CD14-positive monocyte (primary cell): ENCODE measurements around the gene ZBTB17. TPM values are rescaled to one million over a fixed set of nuclear protein-coding genes. Genes with fewer than 3 reads are reported as not detected.

Experiments used
- DNase-seq, 3 donors: peaks; one replicate each; pipeline ENCODE4 v3.0.0-alpha.2; 2011 to 2022
- H2AFZ ChIP-seq: 2 replicates; pipeline ENCODE4 v1.6.0; 2012; ENCODE audit warnings: mild to moderate bottlenecking, low read depth, low read length, inconsistent platforms; ENCODE audit not compliant: insufficient read depth, poor library complexity, severe bottlenecking
- H3K27ac ChIP-seq, 2 donors: 1 replicate in 1 of 2; 2 replicates in 1 of 2; pipeline ENCODE4 v1.5.1; 2012 to 2013; ENCODE audit warnings: low read length in 2 of 2, control low read depth in 1 of 2, inconsistent platforms in 1 of 2, low read depth in 1 of 2, mild to moderate bottlenecking in 1 of 2
- H3K27me3 ChIP-seq, 2 donors: one replicate each; pipeline versions ENCODE4 v1.6.0 to v1.6.1; 2011 to 2013; ENCODE audit warnings: low read length in 2 of 2; ENCODE audit not compliant: control insufficient read depth in 2 of 2, insufficient read depth in 2 of 2
- H3K36me3 ChIP-seq, 2 donors: replicated peaks in 1 of 2; 1 replicate in 1 of 2; 2 replicates in 1 of 2; pipeline versions ENCODE4 v1.5.1 to v1.6.1; 2012 to 2013; ENCODE audit warnings: low read length in 2 of 2, control low read depth in 1 of 2, inconsistent platforms in 1 of 2, mild to moderate bottlenecking in 1 of 2; ENCODE audit not compliant: insufficient read depth in 2 of 2, control insufficient read depth in 1 of 2
- H3K4me1 ChIP-seq, 2 donors: 1 replicate in 1 of 2; 2 replicates in 1 of 2; pipeline versions ENCODE4 v1.5.1 to v1.6.1; 2012 to 2013; ENCODE audit warnings: low read length in 2 of 2, control low read depth in 1 of 2, inconsistent platforms in 1 of 2, mild to moderate bottlenecking in 1 of 2, moderate library complexity in 1 of 2; ENCODE audit not compliant: insufficient read depth in 2 of 2, control insufficient read depth in 1 of 2
- H3K4me2 ChIP-seq: replicated peaks from 2 replicates; pipeline ENCODE3; 2012; ENCODE audit warnings: low read length, moderate library complexity, mild to moderate bottlenecking; ENCODE audit not compliant: poor library complexity, severe bottlenecking; ENCODE audit errors: extremely low read depth
- H3K4me3 ChIP-seq, 3 experiments: fragments of 200-600 bp in 1 of 3; sonication (generic) in 1 of 3; replicated peaks in 1 of 3; 1 replicate in 2 of 3; 2 replicates in 1 of 3; pipeline ENCODE4 v1.5.1; 2011 to 2013; ENCODE audit warnings: low read length in 3 of 3, mild to moderate bottlenecking in 3 of 3, control low read depth in 2 of 3, low read depth in 2 of 3, inconsistent platforms in 1 of 3, moderate library complexity in 1 of 3
- H3K79me2 ChIP-seq: 2 replicates; pipeline ENCODE4 v1.6.0; 2012; ENCODE audit warnings: mild to moderate bottlenecking, control low read depth, inconsistent platforms, low read length, moderate library complexity; ENCODE audit not compliant: insufficient read depth
- H3K9ac ChIP-seq: 2 replicates; pipeline ENCODE4 v1.6.0; 2017; ENCODE audit warnings: low read length, mild to moderate bottlenecking; ENCODE audit not compliant: insufficient read depth, poor library complexity, severe bottlenecking
- H3K9me3 ChIP-seq, 2 donors: replicated peaks in 1 of 2; 1 replicate in 1 of 2; 2 replicates in 1 of 2; pipeline versions ENCODE4 v1.5.1 to v1.6.1; 2012 to 2013; ENCODE audit warnings: low read length in 2 of 2, control low read depth in 1 of 2; ENCODE audit not compliant: control insufficient read depth in 1 of 2, insufficient read depth in 1 of 2
- H4K20me1 ChIP-seq: 2 replicates; pipeline ENCODE4 v1.6.0; 2012; ENCODE audit warnings: mild to moderate bottlenecking, low read length, control low read depth, moderate library complexity; ENCODE audit not compliant: insufficient read depth
- H3K27ac Mint-ChIP-seq, 7 donors: one replicate each; pipeline ENCODE4 v1.8.0; 2020; ENCODE audit warnings: mild to moderate bottlenecking in 7 of 7, mixed read lengths in 7 of 7, moderate library complexity in 6 of 7, inconsistent platforms in 2 of 7
- H3K27me3 Mint-ChIP-seq, 3 donors: one replicate each; pipeline ENCODE4 v1.8.0; 2021 to 2022; ENCODE audit warnings: low read depth in 3 of 3, mild to moderate bottlenecking in 3 of 3, mixed read lengths in 3 of 3, moderate library complexity in 3 of 3, inconsistent platforms in 1 of 3
- H3K36me3 Mint-ChIP-seq, 2 donors: one replicate each; pipeline ENCODE4 v1.8.0; 2020; ENCODE audit warnings: mixed read lengths in 2 of 2, inconsistent platforms in 1 of 2, mild to moderate bottlenecking in 1 of 2
- H3K4me1 Mint-ChIP-seq: one replicate; pipeline ENCODE4 v1.8.0; 2020; ENCODE audit warnings: mild to moderate bottlenecking, mixed read lengths
- H3K4me3 Mint-ChIP-seq, 2 donors: one replicate each; pipeline ENCODE4 v1.8.0; 2020; ENCODE audit warnings: mild to moderate bottlenecking in 2 of 2, mixed read lengths in 2 of 2, moderate library complexity in 1 of 2
- H3K9me3 Mint-ChIP-seq, 7 donors: one replicate each; pipeline ENCODE4 v1.8.0; 2020 to 2022; ENCODE audit warnings: mixed read lengths in 7 of 7, mild to moderate bottlenecking in 6 of 7, moderate library complexity in 6 of 7, inconsistent platforms in 2 of 7
- WGBS: methylation state at CpG from one replicate; pipeline ENCODE4 v1.1.5; 2013; ENCODE audit warnings: missing lambda C conversion rate; ENCODE audit not compliant: insufficient coverage; 5-methylcytosine and 5-hydroxymethylcytosine counted together
- intact Hi-C, 2 donors: fragments of 100-400 bp; cut with micrococcal nuclease; formaldehyde crosslinking; loops; one replicate each; pipeline versions ENCODE4 v1.15.0 to v1.15.1; 2023
- polyA plus RNA-seq, 3 donors: library from polyadenylated mRNA; depleted of rRNA in 1 of 3; unstranded in 2 of 3; stranded (reverse) in 1 of 3; fragments of 300-500 nt in 2 of 3; fragments of >200 nt in 1 of 3; fragmentation: Illumina TruSeq in 2 of 3; gene quantifications; 1 replicate in 2 of 3; 2 replicates in 1 of 3; pipeline ENCODE4 v1.2.3, GENCODE V29; 2012 to 2021
- TF ChIP-seq, protein P1 (sequence below): fragments of 200-600 bp; IDR thresholded peaks from one replicate; pipeline ENCODE4 v1.8.0; 2022; ENCODE audit warnings: antibody characterized with exemption, mild to moderate bottlenecking

ZBTB17 gene
- polyA plus RNA-seq, 3 donors = 2.8 to 93.3 (median 7.6) TPM

DNA sequence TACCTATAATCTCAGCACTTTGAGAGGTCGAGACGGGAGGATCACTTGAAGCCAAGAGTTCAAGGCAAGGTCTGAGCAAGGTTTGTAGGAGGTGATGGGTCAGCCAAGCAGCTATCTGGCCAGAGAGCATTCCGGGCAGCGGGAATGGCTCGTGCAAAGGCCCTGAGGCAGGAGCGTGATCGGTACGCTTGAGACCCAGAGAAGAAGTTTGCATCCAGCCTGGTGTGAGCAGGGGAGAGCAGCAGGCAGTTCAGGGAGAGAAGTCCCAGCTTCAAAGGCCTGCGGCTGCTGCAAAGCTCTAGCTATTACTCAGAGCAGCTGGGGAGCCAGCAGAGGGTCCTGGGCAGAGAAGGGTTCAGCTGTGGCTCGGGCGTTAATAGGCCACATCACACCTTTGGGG, 23.0 kb upstream of the ZBTB17 start:
- Mint-ChIP-seq H3K27ac (no peak overlapping the region), H3K9me3 (no peaks in the 10 kb centered on the region), H3K4me3 (peak overlapping the region in 1 of 2 donors; percentile 49), H3K27me3 (peaks cover 0 to 5% (median 1%) of the 10 kb centered on the region in 3 donors), H3K4me1 (no peaks in the 10 kb centered on the region), H3K36me3 (no peaks in the 10 kb centered on the region)
- Histone ChIP-seq H3K4me1 (no peaks in the 10 kb centered on the region), H4K20me1 (no peaks in the 10 kb centered on the region), H2AFZ (no peak overlapping the region), H3K9me3 (no peaks in the 10 kb centered on the region), H3K27me3 (no peaks in the 10 kb centered on the region), H3K9ac (no peak overlapping the region), H3K27ac (no peak overlapping the region), H3K36me3 (no peaks in the 10 kb centered on the region), H3K4me2 (no peak overlapping the region), H3K79me2 (no peaks in the 10 kb centered on the region), H3K4me3 (no peak overlapping the region)
- 97% methylated on average over 9 of the region's 11 CpGs for WGBS
- intact Hi-C loops = no loop called here
- TF ChIP-seq, protein P1, sequence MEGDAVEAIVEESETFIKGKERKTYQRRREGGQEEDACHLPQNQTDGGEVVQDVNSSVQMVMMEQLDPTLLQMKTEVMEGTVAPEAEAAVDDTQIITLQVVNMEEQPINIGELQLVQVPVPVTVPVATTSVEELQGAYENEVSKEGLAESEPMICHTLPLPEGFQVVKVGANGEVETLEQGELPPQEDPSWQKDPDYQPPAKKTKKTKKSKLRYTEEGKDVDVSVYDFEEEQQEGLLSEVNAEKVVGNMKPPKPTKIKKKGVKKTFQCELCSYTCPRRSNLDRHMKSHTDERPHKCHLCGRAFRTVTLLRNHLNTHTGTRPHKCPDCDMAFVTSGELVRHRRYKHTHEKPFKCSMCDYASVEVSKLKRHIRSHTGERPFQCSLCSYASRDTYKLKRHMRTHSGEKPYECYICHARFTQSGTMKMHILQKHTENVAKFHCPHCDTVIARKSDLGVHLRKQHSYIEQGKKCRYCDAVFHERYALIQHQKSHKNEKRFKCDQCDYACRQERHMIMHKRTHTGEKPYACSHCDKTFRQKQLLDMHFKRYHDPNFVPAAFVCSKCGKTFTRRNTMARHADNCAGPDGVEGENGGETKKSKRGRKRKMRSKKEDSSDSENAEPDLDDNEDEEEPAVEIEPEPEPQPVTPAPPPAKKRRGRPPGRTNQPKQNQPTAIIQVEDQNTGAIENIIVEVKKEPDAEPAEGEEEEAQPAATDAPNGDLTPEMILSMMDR = no peak
- no peak for DNase-seq

DNA sequence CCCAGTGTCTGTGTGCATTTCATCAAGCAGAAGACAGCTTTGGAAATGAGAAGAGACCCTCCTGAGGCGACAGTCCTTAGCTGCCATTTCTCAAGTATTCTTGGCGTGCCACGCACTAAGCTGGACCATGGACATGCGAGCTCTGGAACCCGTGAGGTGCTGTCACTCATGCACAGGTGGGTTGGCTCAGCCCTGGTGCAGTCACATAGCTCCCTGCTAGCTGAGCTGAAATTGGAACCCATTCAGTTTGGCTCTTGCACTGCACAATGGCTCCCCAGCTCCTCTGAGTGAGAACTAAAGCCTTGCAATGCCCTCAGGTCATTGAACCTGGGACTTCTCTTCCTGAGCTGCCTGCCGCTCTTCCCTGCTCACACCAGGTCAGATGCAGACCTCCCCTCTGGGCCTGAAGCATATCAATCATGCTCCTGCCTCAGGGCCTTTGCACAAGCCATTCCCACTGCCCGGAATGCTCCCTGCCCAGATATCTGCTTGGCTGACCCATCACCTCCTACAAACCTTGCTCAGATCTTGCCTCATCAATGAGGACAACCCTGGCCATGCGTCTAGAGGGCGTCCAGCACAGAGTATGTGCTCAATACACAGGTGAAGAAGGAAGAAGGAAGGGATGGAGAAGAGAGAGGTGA, 21.9 kb upstream of the ZBTB17 start:
- Histone ChIP-seq H3K9me3 (no peaks in the 10 kb centered on the region), H3K9ac (no peak overlapping the region), H4K20me1 (no peaks in the 10 kb centered on the region), H3K79me2 (no peaks in the 10 kb centered on the region), H3K27me3 (no peaks in the 10 kb centered on the region), H3K4me1 (no peaks in the 10 kb centered on the region), H2AFZ (no peak overlapping the region), H3K4me3 (no peak overlapping the region), H3K27ac (no peak overlapping the region), H3K36me3 (no peaks in the 10 kb centered on the region), H3K4me2 (no peak overlapping the region)
- 95% methylated on average over 9 of the region's 9 CpGs for WGBS
- Mint-ChIP-seq H3K27ac (peak overlapping the region in 1 of 7 donors; percentile 23), H3K9me3 (no peaks in the 10 kb centered on the region), H3K4me1 (no peaks in the 10 kb centered on the region), H3K4me3 (no peak overlapping the region), H3K27me3 (peaks cover 0 to 2% (median 1%) of the 10 kb centered on the region in 3 donors), H3K36me3 (no peaks in the 10 kb centered on the region)
- no peak for DNase-seq
- intact Hi-C loops = no loop called here
- TF ChIP-seq, protein P1 = no peak
